Epithelial cell of prostate (primary cell): Measurements from ENCODE around the gene PCDHA8.
"Not testable (repeated sequence)": the region's sequence is repeated elsewhere in the genome, so short reads cannot be mapped to it uniquely, and the experiment has no call there.

Experiments
- DNase-seq: peaks from one replicate; pipeline ENCODE4 v3.0.0-alpha.2; 2011; ENCODE audit warnings: low read depth, low spot score
- H3K27ac ChIP-seq: fragments of 450-650 bp; 2 replicates; pipeline ENCODE4 v1.5.1; 2017; ENCODE audit warnings: mild to moderate bottlenecking

Gene PCDHA8

DNA sequence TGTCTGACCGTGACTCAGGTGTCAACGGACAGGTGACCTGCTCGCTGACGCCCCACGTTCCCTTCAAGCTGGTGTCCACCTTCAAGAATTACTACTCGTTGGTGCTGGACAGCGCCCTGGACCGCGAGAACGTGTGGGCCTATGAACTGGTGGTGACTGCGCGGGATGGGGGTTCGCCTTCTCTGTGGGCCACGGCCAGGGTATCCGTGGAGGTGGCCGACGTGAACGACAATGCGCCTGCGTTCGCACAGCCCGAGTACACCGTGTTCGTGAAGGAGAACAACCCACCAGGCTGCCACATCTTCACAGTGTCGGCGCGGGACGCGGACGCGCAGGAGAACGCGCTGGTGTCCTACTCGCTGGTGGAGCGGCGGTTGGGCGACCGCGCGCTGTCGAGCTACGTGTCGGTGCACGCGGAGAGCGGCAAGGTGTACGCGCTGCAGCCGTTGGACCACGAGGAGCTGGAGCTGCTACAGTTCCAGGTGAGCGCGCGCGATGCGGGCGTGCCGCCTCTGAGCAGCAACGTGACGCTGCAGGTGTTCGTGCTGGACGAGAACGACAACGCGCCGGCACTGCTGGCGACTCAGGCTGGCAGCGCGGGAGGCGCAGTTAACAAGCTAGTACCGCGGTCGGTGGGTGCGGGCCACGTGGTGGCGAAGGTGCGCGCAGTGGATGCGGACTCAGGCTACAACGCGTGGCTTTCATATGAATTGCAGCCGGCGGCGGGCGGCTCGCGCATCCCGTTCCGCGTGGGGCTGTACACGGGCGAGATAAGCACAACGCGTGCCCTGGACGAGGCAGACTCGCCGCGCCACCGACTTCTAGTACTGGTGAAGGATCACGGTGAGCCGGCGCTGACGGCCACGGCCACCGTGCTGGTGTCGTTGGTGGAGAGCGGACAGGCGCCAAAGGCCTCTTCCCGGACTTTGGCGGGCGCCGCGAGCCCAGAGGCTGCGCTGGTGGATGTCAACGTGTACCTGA lies 29.5 kb downstream of the PCDHA8 start:
- no peak for DNase-seq
- no peak overlapping the region for H3K27ac ChIP-seq

DNA sequence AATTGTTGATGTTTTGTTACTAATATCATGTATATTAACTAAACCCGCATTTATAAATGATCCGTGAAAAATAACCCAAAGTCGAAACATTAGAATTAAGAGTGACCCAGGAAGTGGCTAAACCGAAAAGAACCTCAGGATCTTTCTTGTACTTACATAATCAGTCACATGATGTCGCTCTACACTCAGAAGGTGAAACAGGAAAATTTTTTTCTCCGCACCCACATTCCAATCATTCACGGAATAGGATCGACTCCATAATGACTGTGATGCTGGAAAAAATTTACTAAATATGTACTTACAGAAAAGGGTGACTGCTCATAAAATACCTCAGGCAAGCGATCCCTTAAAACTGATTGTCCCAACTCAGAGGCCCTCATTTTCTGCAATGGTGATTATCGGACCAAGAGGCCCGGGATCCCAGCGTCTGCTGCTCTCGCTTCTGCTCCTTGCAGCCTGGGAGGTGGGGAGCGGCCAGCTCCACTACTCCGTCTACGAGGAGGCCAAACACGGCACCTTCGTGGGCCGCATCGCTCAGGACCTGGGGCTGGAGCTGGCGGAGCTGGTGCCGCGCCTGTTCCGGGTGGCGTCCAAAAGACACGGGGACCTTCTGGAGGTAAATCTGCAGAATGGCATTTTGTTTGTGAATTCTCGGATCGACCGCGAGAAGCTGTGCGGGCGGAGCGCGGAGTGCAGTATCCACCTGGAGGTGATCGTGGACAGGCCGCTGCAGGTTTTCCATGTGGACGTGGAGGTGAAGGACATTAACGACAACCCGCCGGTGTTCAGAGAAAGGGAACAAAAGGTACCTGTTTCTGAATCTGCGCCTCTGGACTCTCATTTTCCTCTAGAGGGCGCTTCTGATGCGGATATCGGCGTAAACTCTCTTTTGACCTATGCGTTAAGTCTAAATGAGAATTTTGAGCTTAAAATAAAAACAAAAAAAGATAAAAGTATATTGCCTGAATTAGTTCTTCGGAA lies 34.4 kb downstream of the PCDHA8 start, which contains the start of gene PCDHA12:
Gene PCDHA12 (plus strand): TSS at position 224 of the 981 bp plus-strand sequence. CDS start 165 bp downstream, at position 389.
- no peak for DNase-seq
- no peak within 1 kb of the TSS for H3K27ac ChIP-seq

DNA sequence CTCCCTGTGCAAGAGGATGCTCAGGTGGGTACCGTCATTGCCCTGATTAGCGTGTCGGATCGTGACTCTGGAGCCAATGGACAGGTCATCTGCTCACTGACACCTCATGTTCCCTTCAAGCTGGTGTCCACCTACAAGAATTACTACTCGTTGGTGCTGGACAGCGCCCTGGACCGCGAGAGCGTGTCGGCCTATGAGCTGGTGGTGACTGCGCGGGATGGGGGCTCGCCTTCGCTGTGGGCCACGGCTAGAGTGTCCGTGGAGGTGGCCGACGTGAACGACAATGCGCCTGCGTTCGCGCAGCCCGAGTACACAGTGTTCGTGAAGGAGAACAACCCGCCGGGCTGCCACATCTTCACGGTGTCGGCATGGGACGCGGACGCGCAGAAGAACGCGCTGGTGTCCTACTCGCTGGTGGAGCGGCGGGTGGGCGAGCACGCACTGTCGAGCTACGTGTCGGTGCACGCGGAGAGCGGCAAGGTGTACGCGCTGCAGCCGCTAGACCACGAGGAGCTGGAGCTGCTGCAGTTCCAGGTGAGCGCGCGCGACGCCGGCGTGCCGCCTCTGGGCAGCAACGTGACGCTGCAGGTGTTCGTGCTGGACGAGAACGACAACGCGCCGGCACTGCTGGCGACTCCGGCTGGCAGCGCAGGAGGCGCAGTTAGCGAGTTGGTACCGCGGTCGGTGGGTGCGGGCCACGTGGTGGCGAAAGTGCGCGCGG lies 35.7 kb downstream of the PCDHA8 start:
- DNase-seq, H3K27ac ChIP-seq: not testable (repeated sequence)

DNA sequence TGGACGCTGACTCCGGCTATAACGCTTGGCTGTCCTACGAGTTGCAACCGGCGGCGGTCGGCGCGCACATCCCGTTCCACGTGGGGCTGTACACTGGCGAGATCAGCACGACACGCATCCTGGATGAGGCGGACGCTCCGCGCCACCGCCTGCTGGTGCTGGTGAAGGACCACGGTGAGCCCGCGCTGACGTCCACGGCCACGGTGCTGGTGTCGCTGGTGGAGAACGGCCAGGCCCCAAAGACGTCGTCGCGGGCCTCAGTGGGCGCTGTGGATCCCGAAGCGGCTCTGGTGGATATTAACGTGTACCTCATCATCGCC lies 36.2 kb downstream of the PCDHA8 start:
- H3K27ac ChIP-seq: no peak overlapping the region
- no peak for DNase-seq

DNA sequence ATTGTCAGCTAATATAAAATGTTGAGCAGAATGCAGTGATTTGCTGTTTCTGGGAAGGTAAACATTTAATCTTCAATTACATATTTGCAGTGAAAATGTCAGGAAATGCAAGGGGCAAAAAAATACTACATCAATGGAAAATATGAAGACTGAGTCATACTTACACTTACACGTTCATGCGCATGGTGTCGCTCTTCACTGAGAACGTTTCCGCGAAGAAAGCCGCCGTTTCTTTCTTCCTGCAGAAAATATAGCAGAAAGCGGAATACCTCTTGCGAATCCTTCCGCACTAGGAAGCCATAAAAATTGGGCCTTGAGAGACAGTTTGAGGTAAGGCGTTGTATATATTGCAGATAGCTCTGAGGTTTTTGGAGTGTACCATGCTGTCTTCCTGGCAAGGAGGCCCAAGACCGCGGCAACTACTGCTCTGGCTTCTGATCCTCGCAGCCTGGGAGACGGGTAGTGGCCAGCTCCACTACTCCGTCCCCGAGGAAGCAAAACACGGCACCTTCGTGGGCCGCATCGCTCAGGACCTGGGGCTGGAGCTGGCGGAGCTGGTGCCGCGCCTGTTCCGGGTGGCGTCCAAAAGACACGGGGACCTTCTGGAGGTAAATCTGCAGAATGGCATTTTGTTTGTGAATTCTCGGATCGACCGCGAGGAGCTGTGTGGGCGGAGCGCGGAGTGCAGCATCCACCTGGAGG lies 41.1 kb downstream of the PCDHA8 start, which contains the start of gene PCDHA13:
Gene PCDHA13 (plus strand): TSS at position 236 of the 702 bp plus-strand sequence. CDS start 145 bp downstream, at position 381.
- H3K27ac ChIP-seq: no peak within 1 kb of the TSS
- no peak for DNase-seq

DNA sequence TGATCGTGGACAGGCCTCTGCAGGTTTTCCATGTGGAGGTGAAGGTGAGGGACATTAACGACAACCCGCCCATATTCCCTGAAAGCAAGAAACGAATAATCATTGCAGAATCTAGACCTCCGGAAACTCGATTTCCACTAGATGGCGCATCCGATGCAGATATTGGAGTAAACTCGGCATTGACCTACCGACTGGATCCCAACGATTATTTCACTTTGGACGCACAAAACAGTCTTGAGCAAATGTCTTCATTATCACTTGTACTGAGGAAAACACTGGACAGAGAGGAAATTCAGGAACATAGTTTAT lies 41.6 kb downstream of the PCDHA8 start:
- no peak overlapping the region for H3K27ac ChIP-seq
- no peak for DNase-seq

DNA sequence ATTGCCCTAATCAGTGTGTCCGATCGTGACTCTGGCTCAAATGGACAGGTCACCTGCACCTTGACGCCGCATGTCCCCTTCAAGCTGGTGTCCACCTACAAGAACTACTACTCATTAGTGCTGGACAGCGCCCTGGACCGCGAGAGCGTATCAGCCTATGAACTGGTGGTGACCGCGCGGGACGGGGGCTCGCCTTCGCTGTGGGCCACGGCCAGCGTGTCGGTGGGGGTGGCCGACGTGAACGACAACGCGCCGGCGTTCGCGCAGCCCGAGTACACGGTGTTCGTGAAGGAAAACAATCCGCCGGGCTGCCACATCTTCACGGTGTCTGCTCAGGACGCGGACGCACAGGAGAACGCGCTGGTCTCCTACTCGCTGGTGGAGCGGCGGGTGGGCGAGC lies 42.4 kb downstream of the PCDHA8 start:
- DNase-seq: no peak
- no peak overlapping the region for H3K27ac ChIP-seq

DNA sequence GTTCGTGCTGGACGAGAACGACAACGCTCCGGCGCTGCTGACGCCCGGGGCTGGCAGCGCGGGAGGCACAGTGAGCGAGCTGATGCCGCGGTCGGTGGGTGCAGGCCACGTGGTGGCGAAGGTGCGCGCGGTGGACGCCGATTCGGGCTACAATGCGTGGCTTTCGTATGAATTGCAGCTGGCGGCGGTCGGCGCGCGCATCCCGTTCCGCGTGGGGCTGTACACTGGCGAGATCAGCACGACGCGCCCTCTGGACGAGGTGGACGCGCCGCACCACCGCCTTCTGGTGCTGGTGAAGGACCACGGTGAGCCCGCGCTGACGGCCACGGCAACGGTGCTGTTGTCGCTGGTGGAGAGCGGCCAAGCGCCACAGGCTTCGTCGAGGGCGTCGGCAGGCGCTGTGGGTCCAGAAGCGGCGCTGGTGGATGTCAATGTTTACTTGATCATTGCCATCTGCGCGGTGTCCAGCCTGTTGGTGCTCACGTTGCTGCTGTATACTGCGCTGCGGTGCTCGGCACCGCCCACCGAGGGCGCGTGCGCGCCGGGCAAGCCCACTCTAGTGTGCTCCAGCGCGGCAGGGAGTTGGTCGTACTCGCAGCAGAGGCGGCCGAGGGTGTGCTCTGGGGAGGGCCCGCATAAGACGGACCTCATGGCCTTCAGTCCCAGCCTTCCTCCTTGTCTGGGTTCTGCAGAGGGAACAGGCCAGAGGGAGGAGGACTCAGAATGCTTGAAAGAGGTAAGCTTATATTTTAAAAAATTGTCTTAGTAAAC lies 43.1 kb downstream of the PCDHA8 start:
- no peak overlapping the region for H3K27ac ChIP-seq
- no peak for DNase-seq
